ENCODE data around the gene ADAM12.
"Not testable (repeated sequence)": the region's sequence is repeated elsewhere in the genome, so short reads cannot be mapped to it uniquely, and the experiment has no call there.

The ADAM12 gene

DNA sequence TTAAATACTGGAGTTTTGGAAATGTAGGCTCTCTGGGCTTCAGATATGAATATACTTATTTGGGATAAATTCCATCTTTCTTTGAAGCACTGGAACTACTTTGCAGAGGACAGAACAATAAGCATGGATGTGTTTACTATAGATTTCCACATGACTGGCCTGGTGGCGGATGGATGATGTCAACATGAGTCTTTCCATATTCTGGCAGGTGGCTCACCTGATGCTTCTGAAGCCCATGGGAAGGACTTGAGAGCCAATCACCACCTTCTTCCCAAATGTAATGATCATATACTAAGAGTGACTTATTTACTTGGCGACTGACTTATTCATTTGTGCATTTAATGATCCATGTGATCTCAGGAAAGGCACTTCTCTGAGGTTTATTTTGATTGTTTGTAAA is 381.4 kb downstream of the ADAM12 start:
- no peak for DNase-seq

DNA sequence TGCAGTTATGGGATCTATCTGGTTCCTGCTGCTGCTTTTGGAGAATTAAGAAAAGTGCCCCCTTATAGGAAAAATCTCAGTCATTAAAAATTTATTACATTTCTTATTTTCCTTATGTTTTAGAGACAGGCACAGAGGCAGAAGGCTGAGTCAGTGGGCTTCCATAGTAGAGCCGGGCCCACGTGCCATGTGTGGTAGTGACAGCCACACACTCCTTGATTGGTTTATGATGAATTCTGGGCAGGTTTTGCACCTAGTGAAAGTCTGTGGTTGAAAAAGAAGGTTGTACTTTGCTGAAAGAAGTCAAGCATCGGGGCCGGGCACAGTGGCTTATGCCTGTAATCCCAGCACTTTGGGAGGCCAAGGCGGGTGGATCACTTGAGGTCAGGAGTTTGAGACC is 382.0 kb downstream of the ADAM12 start:
- no peak for DNase-seq

DNA sequence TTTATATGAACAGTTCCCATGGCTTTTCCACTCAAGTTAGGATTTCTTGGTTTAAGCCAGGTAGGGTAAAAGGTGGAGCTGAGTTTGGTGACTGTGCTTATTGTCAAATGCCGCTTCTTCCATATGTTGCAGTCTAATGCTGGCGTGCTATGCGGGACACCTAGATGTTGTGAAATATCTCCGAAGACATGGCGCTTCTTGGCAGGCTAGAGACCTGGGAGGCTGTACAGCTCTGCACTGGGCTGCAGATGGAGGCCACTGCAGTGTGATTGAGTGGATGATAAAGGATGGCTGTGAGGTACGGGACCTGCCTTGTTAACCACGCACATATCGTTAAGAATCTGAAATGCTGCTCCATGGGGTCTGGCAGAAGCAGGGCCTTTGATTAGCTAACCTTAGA is 383.5 kb downstream of the ADAM12 start:
- DNase-seq = no peak

DNA sequence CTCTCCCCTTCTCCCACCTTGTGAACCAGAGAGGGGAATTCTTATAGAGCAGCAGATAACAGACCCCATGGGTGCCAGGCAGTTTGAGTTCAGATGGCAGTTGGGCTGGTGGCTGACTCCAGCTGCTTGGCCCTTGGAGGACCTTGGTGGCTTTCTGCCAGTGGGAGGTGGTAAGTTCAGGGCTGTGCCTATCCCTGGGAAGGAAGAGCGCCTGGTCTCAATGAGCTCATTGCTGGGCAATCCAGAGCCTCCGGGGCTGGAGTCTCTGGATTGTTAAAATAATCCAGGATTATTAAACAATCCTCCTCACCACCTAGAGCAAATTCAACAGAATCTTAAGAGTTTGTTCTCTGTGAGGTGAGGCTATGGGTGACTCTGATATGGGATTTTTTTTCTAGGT is 386.7 kb downstream of the ADAM12 start:
- DNase-seq = peak; percentile 53

DNA sequence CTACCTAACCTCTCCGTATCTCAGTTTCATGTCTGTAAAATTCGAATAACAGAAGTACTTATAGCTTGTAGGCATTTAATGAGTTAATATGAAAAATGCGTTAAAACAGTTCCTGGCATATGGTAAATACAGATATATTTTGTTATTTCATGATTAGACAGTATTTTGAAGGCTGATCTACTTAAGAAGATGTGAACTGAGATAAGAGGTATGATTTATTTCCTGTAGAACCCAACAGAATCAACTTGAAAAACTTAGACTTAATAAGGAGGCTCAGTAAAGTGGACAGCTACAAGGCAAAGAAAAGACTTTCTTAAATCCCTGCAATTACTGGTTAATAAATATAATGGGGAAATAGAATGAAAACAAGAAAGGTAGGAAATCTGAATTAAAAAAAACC is 388.6 kb downstream of the ADAM12 start:
- no peak for DNase-seq

DNA sequence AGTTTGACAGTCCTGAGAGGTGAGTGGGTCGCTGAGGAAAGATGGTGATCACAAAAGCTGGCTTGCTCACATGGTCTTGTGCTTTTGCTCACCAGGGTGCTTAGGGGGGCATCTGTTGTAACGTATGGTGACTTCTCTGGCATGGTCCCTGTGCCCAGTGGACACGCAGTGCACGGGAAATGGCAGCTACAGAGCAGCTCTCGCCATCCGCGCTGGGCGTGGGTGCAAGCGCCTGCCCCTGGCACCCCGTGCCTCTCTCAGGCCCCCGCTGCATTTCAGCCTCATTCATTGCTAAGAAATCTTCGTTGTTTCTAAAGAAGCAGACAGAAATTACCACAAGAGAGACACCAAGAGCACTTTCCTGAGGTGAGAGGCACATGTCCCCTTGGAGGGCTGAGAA is 390.7 kb downstream of the ADAM12 start:
- DNase-seq = no peak

DNA sequence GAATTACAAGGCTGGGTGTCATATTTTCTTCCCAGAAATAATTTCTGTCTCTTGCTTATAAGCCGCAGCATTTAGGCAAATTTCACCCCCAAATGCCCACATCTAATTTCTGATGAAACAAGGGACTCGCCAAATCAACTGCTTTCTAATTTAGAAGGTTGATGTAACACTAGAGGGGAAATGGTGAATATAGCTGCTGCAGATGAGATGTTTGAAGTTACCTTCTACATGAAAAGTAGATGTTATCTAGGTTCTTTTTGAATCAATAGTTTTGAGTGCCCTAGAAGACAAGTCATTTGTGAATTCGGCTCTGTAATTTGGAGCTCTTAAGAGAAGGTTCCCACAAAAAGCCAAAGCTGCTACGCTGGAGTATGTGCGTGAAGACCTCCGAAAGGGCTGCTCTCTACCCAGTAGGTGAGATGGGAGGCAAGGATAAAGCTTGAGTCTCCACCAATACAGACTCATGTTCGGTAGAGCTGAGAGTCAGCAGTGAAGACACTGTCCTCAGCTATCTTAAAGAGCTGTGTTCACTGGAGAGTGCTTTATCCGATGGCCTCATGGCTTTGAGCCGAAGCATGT is 392.5 kb downstream of the ADAM12 start:
- no peak for DNase-seq

DNA sequence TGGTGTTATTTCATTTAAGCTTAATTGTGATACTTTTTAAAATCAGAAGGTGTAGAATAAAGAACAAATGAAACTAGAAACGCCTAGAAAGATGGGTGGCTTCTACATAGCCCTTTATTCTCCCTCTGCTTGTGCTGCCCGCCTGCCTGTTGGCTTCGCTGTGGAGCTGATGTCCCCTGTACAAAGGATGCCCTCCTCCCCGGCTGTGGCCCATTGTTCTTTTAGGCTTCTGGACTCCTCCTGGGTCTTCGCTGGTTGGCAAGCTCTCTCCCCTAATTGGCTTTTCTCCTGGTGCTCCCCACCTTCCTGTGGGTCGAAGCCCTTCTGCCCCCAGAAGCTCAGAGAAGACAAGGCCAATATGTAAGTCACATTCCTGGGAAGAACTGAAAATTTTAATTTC is 393.7 kb downstream of the ADAM12 start:
- no peak for DNase-seq

DNA sequence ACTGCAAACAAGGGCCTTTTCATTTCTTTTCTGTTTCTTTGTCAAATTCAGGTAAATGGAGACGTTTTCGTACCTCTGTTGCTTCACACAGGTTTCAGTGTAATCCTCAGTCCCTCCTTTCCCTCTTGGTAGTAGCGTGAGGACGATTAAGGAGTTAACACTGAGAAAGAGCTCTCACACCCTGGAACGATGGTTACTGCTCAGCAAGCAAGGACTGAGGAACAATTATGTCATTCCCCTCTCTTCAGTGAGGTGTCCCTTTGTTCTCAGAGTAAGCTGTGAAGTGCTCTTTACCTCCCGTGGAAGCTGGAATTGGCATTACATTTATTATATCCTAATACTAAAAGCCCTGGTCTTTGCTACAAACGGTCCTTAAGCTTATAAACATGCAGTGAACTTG is 396.0 kb downstream of the ADAM12 start:
- DNase-seq = no peak

DNA sequence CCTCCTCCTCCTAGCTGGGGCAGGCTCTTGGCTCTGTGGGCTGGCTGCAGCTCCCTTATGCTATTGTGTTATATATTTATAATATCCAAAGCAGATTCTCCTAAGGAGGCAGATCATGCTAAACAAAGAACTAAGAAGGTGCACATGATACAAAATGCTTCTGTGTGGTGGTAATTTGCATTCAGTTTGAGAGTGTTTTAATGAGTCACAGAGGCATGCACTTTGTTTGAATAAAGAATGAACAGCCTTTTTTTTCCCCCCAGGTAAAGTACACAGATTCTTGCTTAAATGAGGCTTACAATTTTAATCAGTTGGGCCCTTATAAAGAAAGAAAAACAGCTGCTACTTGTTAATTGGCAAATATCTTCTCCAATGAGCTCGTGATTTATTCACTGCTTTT is 396.9 kb downstream of the ADAM12 start:
- DNase-seq = no peak

DNA sequence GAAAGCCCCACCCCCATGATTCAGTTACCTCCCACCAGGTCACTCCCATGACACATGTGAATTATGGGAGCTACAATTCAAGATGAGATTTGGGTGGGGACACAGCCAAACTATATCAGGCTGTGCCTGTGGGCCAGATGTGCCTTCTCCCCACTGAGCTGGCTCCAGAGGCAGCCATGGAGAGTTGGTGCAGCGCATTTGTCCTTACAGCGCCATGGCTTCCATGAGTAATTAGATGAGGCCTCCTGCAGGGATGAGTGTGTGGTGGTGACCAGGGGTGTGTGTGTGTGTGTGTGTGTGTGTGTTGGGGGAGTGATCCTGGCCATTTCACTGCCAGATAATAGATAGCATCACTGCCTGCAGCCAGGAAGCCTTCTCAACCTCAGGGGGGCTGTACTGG is 397.3 kb downstream of the ADAM12 start:
- DNase-seq = no peak

DNA sequence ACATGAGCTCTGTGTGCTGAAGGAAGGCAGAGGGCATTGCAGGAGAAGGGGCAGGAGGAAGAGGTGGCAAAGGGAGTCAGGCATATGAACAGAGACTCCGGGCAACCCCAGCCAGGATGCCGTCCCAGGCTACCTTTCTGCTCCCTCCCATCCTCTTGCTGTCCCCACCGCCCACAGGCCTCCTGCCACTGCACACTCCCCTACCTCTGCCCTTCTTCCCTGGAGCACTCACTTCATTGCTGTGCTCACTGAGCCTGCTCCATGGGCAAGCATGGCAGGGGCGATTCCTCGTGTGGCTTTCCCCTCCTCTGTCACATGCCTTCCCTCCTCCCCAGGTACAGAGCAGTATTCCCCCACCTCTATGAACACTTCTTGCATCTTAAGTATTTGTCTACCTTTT is 398.5 kb downstream of the ADAM12 start:
- DNase-seq = no peak

DNA sequence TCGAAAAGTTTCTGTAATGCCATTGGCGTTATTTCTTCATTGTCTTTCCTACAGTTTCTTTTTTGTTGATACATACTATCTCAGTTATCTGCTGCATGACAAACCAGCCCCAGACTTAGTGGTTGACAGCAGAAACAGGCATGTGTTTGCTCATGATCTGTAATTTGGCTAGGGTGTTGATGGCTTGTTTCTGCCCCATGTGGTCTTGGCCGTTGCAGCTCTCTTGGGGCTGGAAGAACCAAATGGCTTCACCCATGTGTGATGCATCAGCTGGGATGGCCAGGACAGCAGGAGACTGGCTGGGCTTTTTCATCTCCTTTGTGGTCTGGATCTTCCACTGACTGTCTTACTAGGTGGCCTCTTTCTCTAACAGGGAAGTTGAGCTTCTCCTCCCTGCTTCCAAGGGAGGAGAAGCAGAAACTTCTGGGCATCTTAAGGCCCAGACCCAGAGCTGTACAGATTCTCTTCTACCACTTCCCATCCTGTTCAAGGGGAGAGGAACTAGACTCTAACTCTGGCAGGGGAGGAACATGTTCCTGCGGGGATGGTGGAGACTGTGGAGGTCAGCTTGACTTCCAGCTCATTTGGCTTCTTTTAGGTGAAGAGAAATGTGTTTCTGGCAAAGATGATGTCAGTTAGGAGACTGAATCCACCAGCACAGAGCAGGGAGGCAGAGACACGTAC is 402.6 kb downstream of the ADAM12 start:
- peak; percentile 61 for DNase-seq

DNA sequence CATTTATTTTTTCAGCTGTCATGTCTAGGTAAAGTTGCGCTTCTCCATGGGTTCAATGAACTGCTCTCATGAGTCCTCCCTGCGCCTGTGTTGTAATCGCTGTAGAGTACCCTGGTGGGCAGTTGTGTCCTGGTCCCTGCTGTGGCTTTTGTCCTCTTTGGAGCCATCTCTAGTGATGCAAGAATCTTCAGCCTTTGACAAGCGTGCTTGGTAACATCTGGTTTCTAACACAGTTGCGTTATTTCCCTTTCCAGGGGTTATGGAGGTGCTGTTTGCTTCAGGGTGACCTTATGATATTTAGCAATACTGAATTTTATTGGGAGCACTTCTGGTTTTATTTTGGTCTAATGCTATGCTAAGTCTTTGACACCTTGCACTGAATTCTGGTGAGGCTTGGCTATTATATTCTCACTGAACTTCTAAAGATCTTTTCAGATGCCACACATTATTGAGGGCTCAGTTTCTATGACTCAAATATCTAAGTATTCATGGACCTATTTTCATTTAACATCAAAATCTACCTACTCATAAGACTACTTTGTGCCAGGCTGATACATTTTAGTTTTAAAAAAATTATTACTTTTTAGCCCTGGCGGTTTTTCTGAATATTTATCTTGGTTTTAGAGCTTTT is 403.3 kb downstream of the ADAM12 start:
- DNase-seq = peak; percentile 33

DNA sequence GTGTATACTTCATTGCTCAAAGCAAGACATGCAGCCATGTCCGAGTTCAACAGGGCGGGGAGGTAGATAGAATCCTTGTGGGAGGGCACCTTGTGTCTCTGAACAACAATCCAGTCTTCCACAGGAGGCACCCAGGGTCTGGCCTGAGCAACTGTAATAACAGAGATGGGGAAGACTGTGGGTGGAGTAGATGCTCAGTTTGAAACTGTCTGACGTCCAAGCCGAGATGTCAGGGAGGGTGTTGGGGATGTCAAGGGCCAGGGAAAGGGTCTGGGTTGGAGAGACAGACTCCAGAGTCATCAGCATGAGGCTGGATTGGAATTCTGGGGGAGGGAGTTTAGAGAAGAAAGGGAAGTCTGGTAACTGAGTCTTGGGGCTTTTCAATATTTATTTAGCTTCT is 403.9 kb downstream of the ADAM12 start:
- no peak for DNase-seq

DNA sequence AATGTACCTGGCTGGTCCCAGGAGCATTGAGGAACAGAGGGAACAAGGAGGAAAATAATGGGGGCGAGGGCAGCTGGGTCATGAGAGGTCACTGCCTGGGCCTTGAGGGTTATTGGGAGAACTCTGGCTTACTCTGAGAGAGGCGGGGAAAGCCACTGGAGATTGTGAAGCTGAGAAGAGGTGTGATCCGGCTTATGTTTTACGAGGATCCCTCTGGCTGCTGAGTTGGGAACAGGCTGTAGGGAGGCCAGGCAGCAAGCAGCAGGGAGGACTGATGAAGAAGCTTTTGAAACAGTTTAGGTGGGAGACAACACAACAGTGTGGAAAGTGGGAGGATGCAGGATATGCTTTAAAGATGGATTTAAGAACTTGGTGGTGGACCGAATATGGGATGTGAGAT is 404.6 kb downstream of the ADAM12 start:
- DNase-seq = no peak

DNA sequence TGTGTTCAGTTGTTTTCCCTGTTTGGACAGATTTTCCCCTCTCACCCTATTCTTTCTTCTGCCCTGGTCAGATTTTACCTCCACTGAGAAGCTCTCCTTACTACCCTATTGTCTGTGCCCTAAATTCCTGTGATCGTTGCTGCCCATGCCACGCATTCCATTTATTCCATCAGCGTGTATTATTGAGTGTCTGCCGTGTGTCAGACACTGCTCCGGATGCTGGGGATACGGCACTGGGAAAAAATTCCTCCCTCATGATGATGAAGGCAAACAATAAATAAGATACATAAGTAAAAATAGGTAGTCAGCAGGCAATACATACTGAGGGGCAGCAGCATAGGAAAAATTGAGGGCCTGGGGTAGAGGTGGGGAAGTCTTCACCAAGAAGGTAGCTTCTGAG is 405.1 kb downstream of the ADAM12 start:
- peak; percentile 42 for DNase-seq

DNA sequence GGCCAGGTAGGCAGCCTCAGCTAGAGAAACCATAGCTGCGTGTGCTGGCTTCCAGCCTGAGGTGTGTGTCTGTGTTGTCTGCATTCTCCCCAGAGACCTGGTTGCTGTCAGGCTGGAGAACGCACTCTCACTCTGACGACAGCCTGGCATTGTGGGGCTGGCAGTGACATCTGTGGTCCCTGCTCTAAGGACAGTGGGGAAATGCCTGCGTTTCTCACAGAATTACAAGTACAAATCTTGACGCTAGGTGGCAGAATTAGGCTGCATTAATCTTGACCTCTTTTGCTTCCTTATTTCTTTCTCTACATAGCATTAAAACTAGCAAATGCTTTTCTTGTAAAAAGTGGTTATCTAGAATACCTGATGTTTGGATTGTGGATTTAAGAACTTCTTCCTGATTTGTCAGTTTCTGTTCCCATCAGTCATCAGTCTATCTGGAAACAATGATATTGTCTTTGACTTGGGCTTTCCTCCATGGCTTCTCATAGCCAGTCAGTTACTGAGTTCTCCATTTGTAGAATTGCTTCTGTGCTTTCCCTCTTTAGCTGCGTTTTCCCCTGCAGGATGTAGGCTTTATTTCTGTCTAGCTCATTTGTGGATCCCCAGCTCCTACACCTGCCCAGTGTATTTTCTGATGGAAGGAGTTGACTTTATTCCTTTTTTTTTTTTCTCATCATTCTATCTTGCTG is 405.9 kb downstream of the ADAM12 start:
- peak; percentile 81 for DNase-seq

DNA sequence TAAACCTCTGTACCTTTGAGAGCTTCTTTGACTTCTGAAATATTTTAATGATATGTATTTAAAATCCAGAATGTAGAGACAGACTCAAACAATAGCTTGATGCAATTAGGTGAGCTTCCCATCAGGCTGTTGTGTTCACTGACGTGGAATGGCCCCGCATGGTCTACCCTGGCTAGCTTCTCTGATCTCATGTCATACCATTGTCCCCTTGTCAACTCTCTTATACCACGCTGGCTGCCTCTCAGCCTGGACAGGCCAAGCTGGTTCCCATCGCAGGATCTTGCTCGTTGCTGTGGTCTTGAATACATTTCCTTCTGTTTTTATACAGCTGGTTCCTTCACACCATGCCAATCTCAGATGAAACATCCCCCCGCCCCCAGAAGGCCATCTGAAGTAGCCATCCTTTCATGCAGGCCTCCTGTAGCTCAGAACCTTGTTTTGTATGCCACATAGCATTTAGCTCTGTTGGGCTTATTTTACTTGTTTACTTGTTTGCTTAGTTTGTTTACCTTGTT is 407.7 kb downstream of the ADAM12 start:
- DNase-seq = no peak

DNA sequence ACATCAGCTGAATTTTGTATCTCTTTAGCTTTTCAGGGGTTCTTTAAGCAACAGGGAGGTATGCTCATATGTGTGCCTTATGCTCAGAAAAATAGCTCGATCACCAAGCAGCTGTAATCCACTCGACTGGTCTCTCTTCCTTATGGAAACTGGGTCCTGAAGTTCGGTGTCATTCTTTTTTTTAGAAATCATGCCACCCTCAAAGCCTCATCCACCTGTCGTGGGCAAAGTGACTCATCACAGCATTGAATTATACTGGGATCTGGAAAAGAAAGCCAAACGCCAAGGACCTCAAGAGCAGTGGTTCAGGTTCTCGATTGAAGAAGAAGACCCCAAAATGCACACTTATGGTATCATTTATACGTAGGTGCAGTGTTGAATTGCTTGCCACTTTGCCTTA is 408.3 kb downstream of the ADAM12 start:
- DNase-seq = no peak

DNA sequence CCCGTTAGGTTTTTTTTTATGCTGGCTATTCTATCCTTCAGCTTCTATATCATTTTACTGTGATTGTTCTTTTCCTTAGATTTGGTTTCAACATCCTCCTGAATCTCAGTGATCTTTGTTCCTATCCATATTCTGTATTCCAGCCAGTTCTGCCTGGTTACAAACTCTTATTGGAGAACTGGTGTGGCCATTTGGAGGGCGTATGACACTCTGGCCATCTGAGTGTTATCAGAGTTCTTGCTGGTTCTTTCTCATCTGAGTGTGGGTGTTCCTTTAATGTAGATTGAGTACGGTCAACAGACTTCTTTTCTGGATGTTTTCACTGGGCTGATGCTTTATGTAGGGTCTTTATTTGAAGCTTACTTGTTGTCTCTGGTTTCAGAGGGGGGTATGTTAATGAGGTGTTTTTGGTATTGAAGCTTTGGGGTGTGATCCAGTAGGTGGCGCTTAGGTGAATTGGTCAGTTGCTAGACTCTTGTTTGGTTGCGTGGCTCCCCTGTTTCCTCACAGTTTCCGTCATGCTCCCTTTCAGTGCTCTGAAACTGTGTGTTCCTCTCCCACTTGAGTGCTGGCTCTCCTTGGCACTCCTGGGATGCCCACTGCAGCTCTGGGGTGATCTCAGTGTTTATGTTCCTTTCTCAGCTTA is 411.2 kb downstream of the ADAM12 start:
- no peak for DNase-seq

DNA sequence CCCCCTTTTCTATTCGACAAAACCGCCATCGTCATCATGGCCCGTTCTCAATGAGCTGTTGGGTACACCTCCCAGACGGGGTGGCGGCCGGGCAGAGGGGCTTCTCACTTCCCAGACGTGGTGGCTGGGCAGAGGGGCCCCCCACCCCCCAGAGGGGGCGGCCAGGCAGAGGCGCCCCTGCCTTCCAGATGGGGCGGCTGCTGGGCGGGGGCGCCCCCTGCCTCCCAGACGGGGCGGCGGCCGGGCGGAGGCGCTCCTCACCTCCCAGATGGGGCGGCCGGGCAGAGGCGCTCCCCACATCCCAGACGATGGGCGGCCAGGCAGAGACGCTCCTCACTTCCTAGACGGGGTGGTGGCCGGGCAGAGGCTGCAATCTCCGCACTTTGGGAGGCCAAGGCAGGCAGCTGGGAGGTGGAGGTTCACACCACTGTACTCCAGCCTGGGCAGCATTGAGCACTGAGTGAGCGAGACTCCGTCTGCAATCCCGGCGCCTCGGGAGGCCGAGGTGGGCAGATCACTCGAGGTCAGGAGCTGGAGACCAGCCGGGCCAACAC is 418.1 kb downstream of the ADAM12 start:
- not testable (repeated sequence) for DNase-seq

DNA sequence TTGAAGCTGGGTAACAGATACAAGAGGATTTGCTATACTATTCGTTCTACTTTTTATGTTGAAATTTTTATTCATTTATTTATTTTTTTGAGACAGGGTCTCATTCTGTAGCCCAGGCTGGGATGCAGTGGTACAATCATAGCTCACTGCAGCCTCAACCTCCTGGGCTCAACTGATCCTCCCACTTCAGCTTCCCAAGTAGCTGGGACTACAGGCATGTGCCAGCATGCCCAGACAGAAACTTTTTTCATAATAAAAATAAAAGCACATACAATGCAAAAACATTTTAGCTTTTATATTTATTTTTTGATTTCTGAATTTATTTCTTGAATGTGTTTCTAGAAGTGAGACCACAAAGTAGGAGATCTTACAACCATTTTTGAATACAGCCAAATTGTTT is 420.7 kb downstream of the ADAM12 start:
- DNase-seq = no peak
